Measurements from ENCODE around the gene APBA2. TPM values are rescaled to one million over a fixed set of nuclear protein-coding genes. Genes with fewer than 3 reads are reported as not detected.
A peak's percentile ranks its signal among the peaks of the same experiment; 100 is the strongest.
"Not testable (repeated sequence)": the region's sequence is repeated elsewhere in the genome, so short reads cannot be mapped to it uniquely, and the experiment has no call there.

The APBA2 gene
- polyA plus RNA-seq, 1 donor: 3.5 TPM

DNA sequence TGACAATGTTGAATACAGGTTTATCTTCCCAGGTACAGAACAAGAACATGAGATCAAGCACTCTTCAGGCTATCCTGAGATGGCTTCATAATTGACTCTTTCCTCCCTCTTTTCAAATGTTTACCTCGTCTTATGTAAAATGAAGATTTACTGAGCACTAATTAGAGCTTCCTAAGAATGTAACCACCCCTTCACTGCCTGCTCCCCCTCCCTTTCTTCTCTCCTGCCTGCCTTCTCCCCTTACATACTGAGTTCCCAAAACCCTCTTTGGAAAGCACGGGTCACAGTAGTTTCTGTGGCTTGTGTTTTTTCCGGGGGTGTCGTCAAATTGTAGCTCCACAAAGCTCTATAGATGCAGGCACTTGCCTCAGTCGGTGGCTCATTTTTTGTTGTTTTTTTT, 32.1 kb upstream of the APBA2 start:
- not testable (repeated sequence) for DNase-seq; H3K27ac ChIP-seq (ENCODE audit: low read length)
- WGBS (ENCODE audit: insufficient coverage, low lambda C conversion rate): 51% methylated on average over 4 of the region's 5 CpGs

DNA sequence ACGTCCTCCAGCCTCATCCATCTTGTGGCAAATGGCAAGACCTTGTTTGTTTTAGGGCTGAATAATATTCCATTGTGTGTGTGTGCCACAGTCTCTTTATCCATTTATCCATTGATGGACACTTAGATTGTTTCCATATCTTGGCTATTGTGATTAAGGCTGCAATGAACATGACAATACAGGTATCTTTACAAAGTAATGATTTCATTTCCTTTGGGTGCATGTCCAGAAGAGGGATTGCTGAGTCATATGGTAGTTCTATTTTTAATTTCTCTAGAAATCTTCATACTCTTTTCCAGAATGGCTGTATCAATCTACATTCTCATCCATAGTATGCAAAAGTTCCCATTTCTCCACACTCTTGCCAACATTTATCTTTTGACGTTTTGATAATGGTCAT, 31.2 kb upstream of the APBA2 start:
- H3K9me3 ChIP-seq (ENCODE audit: control insufficient read depth, low read depth, low read length); H3K27ac ChIP-seq (ENCODE audit: low read length); H3K4me3 ChIP-seq (ENCODE audit: low read length); H3K36me3 ChIP-seq (ENCODE audit: control insufficient read depth, insufficient read depth, low read length); H3K27me3 ChIP-seq (ENCODE audit: control insufficient read depth, insufficient read depth, low read length); DNase-seq; H3K4me1 ChIP-seq (ENCODE audit: control insufficient read depth, insufficient read depth, low read length): not testable (repeated sequence)
- no CpG with 5 or more reads among the region's 2 CpGs for WGBS (ENCODE audit: insufficient coverage, low lambda C conversion rate)

More for the DNA sequence above, 32.1 kb upstream of the APBA2 start:
- not testable (repeated sequence) for H3K4me3 ChIP-seq (ENCODE audit: low read length); H3K36me3 ChIP-seq (ENCODE audit: control insufficient read depth, insufficient read depth, low read length); H3K27me3 ChIP-seq (ENCODE audit: control insufficient read depth, insufficient read depth, low read length); H3K9me3 ChIP-seq (ENCODE audit: control insufficient read depth, low read depth, low read length); H3K4me1 ChIP-seq (ENCODE audit: control insufficient read depth, insufficient read depth, low read length)

DNA sequence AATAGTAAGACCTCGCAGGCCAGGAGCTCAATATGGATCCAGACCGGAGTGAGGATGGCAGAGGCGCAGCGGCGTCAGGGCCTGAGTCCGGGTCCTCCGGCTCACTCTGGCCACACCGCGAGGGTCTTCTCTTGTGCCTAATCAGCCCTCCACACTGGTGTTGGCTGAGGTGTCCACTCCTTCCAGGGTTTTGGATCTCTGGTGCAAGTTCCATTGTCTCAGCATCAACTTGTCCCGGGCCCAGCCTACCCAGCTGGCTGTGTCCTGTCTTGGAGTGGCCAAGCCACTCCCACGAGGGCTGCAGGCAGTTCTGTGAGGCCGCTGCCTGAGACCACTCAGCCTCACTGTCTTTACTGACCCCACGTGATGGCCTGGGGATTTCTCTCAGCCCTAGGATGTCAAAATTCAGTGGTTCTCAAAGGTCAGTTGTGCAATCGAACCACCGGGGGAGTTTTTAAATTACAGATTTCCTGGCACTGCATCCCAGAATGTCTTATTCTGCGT, 24.7 kb upstream of the APBA2 start:
- Histone ChIP-seq H3K36me3 (ENCODE audit: control insufficient read depth, insufficient read depth, low read length) (no peaks in the 10 kb centered on the region), H3K4me3 (ENCODE audit: low read length) (no peak overlapping the region), H3K9me3 (ENCODE audit: control insufficient read depth, low read depth, low read length) (no peaks in the 10 kb centered on the region), H3K27ac (ENCODE audit: low read length) (no peak overlapping the region), H3K4me1 (ENCODE audit: control insufficient read depth, insufficient read depth, low read length) (no peaks in the 10 kb centered on the region), H3K27me3 (ENCODE audit: control insufficient read depth, insufficient read depth, low read length) (no peaks in the 10 kb centered on the region)
- WGBS (ENCODE audit: insufficient coverage, low lambda C conversion rate): no CpG with 5 or more reads among the region's 16 CpGs
- DNase-seq: no peak

DNA sequence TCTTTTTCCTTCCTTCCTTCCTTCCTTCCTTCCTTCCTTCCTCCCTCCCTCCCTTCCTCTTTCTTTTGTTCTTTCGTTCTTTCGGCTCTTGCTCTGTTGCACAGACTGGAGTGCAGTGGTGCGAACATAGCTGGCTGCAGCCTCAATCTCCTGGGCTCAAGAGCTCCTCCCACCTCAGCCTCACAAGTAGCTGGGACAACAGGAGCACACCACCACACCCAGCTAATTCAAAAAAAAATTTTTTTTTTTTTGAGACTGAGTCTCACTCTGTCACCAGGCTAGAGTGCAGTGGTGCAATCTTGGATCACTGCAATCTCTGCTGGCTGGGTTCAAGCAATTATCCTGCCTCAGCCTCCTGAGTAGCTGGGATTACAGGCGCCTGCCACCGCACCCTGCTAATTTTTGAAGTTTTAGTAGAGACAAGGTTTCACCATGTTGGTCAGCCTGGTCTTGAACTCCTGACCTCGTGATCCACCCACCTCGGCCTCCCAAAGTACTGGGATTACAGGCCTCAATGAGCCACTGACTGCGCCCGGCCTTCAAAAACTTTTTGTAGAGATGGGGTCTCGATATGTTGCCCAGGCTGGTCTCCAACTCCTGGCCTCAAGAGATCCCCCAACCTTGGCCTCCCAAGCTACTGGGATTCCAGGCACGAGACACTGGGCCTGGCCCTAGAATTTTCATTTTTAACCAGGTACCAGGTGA, 24.0 kb upstream of the APBA2 start:
- not testable (repeated sequence) for H3K4me3 ChIP-seq (ENCODE audit: low read length); H3K27ac ChIP-seq (ENCODE audit: low read length); H3K36me3 ChIP-seq (ENCODE audit: control insufficient read depth, insufficient read depth, low read length); H3K9me3 ChIP-seq (ENCODE audit: control insufficient read depth, low read depth, low read length); H3K4me1 ChIP-seq (ENCODE audit: control insufficient read depth, insufficient read depth, low read length); H3K27me3 ChIP-seq (ENCODE audit: control insufficient read depth, insufficient read depth, low read length); DNase-seq
- 100% methylated on average over 1 of the region's 11 CpGs for WGBS (ENCODE audit: insufficient coverage, low lambda C conversion rate)

DNA sequence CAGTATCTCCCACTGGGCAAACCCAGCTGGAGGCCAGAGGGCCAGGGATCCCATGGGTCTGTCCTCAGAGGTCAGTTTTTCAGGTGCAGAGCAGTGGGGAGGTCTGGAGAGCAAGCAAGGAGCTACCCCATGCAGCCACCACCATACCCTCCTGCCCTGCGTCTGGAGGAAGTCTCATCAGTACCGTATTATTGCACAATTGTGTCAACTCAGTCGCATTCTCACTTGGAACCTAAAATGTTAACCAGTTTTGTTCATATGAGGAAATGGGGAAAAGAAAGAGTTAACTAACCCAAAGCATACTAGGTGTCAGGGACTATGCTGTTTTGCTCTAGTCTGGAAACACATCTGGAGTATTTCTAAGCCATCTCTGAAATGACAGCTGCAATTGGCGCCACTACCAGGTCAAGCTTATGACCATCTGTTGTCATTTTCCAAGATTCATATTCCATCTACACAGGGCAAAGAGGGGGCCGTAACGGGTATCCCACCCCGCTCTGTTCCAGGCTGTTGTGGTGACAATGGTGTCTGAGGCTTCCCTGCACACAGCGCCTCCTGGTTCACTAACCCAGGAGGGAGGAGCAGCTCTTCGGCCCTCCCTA, 16.9 kb upstream of the APBA2 start:
- no peak for DNase-seq
- H3K27me3 ChIP-seq (ENCODE audit: control insufficient read depth, insufficient read depth, low read length): no peaks in the 10 kb centered on the region
- no CpG with 5 or more reads among the region's 9 CpGs for WGBS (ENCODE audit: insufficient coverage, low lambda C conversion rate)

DNA sequence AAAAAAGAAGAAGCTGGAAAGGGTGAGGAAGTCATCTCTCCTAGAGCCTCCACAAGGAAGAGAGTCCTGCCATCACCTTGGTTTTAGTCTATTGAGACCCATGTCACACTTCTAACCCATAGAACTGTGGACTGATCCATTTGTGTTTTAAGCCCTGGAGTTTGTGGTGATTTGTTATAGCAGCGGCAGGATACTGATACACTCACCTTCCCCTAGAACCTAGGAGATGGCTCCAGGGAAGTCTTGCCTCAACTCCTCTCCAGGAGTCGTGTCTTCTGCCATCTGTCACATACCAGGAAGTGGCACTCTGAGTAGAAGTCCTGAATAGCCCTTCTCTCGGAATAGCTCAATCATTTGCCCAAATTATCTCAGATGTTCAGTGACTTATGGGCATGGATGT, 14.6 kb upstream of the APBA2 start:
- H3K27me3 ChIP-seq (ENCODE audit: control insufficient read depth, insufficient read depth, low read length): no peaks in the 10 kb centered on the region
- H3K36me3 ChIP-seq (ENCODE audit: control insufficient read depth, insufficient read depth, low read length): no peaks in the 10 kb centered on the region
- DNase-seq: no peak
- no peak overlapping the region for H3K27ac ChIP-seq (ENCODE audit: low read length)
- no peak overlapping the region for H3K4me3 ChIP-seq (ENCODE audit: low read length)
- no peaks in the 10 kb centered on the region for H3K4me1 ChIP-seq (ENCODE audit: control insufficient read depth, insufficient read depth, low read length)
- no CpG with 5 or more reads among the region's 3 CpGs for WGBS (ENCODE audit: insufficient coverage, low lambda C conversion rate)
- H3K9me3 ChIP-seq (ENCODE audit: control insufficient read depth, low read depth, low read length): no peaks in the 10 kb centered on the region

More for the DNA sequence above, 16.9 kb upstream of the APBA2 start:
- Histone ChIP-seq H3K36me3 (ENCODE audit: control insufficient read depth, insufficient read depth, low read length) (no peaks in the 10 kb centered on the region), H3K9me3 (ENCODE audit: control insufficient read depth, low read depth, low read length) (no peaks in the 10 kb centered on the region), H3K27ac (ENCODE audit: low read length) (no peak overlapping the region), H3K4me3 (ENCODE audit: low read length) (no peak overlapping the region), H3K4me1 (ENCODE audit: control insufficient read depth, insufficient read depth, low read length) (no peaks in the 10 kb centered on the region)

DNA sequence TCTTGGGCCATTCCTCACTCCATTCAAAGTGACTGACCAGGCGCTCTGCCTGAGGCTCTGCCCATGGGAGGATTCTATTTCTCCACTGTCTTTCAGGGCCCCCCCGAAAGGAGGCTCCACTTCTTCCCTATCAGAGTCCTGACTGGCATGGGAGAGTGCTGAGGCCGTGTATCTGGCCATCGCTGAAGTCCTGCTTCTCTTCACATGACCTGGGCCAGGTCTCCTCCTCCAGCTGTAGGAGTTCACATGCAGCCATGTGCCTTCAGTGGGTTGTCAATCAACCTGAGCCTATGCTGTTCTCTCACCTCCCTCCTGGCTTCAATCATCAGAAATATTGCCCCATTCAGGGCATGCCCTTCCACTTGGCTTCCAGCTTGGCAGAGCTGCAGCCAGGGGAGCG, 12.8 kb upstream of the APBA2 start:
- no peak for DNase-seq
- Histone ChIP-seq H3K4me1 (ENCODE audit: control insufficient read depth, insufficient read depth, low read length) (no peaks in the 10 kb centered on the region), H3K4me3 (ENCODE audit: low read length) (no peak overlapping the region), H3K9me3 (ENCODE audit: control insufficient read depth, low read depth, low read length) (no peaks in the 10 kb centered on the region), H3K27ac (ENCODE audit: low read length) (no peak overlapping the region), H3K36me3 (ENCODE audit: control insufficient read depth, insufficient read depth, low read length) (no peaks in the 10 kb centered on the region), H3K27me3 (ENCODE audit: control insufficient read depth, insufficient read depth, low read length) (no peaks in the 10 kb centered on the region)
- no CpG with 5 or more reads among the region's 5 CpGs for WGBS (ENCODE audit: insufficient coverage, low lambda C conversion rate)

DNA sequence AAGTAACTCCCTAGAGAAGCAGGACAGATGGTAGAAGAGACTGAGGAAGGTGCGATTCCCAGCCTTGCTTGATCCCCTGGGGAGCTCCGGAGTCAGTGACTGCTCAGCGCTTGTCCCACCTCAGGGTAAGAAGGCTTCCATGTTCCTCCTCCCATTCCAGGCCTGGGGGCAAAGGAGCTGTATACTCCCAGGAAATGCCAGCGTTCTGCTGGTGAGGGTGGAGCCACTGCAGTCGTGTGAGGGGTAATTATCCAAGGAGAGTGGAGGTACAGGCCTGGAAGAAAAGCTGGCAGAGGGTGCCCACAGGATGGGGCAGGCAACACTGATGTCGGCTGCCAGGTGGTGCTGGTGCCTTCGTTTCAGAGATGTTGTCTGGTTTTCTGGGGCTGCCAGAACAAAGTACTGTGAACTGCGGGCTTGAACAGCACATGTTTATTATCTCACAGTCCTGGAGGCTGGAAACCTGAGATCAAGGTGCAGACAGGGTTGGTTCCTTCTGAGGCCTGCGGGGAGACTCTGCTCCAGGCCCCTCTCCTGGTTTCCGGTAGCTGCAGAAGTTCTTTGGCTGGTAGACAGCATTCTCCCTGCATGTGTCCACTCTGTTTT, 12.1 kb upstream of the APBA2 start:
- Histone ChIP-seq H3K36me3 (ENCODE audit: control insufficient read depth, insufficient read depth, low read length) (no peaks in the 10 kb centered on the region), H3K27me3 (ENCODE audit: control insufficient read depth, insufficient read depth, low read length) (no peaks in the 10 kb centered on the region), H3K27ac (ENCODE audit: low read length) (no peak overlapping the region), H3K4me1 (ENCODE audit: control insufficient read depth, insufficient read depth, low read length) (no peaks in the 10 kb centered on the region), H3K4me3 (ENCODE audit: low read length) (no peak overlapping the region), H3K9me3 (ENCODE audit: control insufficient read depth, low read depth, low read length) (no peaks in the 10 kb centered on the region)
- peak; percentile 29 to 69 for DNase-seq
- 50% methylated on average over 1 of the region's 10 CpGs for WGBS (ENCODE audit: insufficient coverage, low lambda C conversion rate)

DNA sequence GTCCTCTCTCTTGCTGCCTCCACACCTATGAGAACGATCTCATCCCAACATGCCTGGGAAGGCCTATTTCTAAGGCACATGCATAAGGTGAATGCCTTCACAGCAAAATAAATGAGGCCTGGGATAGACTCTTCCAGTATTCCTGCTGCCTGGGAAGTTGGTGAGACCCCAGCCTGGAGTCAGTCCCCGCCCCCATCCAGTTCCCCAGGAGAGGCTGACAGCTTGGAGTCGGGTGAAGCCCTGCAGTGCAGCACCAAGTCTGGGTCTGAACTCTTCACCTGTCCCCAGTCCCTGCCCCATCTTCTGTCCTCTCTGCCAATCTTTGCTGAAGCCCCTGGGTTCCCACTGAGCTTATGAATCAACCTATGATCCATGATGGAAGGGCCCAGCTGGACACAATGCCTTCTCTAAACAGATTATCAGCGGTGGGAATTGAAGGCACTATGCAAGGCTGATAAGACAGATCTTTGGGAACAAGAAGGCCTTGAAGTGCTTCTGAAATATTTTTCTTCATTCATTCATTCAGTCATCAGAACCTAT, 10.2 kb upstream of the APBA2 start:
- WGBS (ENCODE audit: insufficient coverage, low lambda C conversion rate): no CpG with 5 or more reads among the region's 4 CpGs
- Histone ChIP-seq H3K36me3 (ENCODE audit: control insufficient read depth, insufficient read depth, low read length) (no peaks in the 10 kb centered on the region), H3K27ac (ENCODE audit: low read length) (no peak overlapping the region), H3K4me3 (ENCODE audit: low read length) (no peak overlapping the region), H3K4me1 (ENCODE audit: control insufficient read depth, insufficient read depth, low read length) (no peaks in the 10 kb centered on the region), H3K27me3 (ENCODE audit: control insufficient read depth, insufficient read depth, low read length) (no peaks in the 10 kb centered on the region), H3K9me3 (ENCODE audit: control insufficient read depth, low read depth, low read length) (no peaks in the 10 kb centered on the region)
- DNase-seq: no peak

DNA sequence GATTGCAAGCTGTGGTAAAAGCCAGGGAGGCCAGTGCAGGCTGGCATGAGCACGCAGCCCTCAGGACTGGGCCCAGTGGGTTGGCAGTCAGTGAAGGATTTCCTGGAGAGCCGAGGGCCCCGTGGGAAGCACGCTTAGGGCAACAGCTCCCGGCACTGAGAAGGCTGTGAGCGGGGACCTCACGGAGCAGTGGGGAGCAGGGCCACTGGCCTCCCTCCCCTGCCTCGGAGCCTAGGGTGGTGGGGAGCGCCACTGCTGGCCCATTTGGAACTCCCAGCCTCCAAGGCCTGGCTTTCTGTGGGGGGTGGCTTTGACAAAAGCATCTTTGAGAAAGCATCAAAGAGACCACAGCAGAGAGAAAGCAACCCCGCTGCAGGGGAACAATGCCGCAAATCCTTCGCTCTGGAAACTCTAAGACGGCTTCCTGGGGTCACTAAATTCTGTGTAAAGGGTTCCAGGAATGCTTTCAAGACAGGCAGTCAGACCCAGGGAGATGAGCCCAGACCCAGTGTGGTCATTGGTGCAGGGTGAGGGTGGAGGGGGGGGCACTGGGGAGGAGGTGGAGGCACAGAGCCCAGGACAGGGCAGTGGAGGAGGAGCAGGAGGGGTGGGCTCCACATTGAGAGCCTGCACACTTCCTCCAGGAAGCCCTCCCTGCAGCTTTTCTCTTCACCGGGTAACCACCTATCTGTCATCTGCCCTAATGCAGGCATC, 9.5 kb upstream of the APBA2 start:
- Histone ChIP-seq H3K36me3 (ENCODE audit: control insufficient read depth, insufficient read depth, low read length) (no peaks in the 10 kb centered on the region), H3K9me3 (ENCODE audit: control insufficient read depth, low read depth, low read length) (no peaks in the 10 kb centered on the region), H3K4me1 (ENCODE audit: control insufficient read depth, insufficient read depth, low read length) (no peaks in the 10 kb centered on the region), H3K27me3 (ENCODE audit: control insufficient read depth, insufficient read depth, low read length) (no peaks in the 10 kb centered on the region), H3K27ac (ENCODE audit: low read length) (no peak overlapping the region), H3K4me3 (ENCODE audit: low read length) (no peak overlapping the region)
- DNase-seq: no peak
- WGBS (ENCODE audit: insufficient coverage, low lambda C conversion rate): no CpG with 5 or more reads among the region's 14 CpGs
